Glutamatergic neuron (in vitro differentiated cells): Measurements from ENCODE around the gene CD19. TPM values are rescaled to one million over a fixed set of nuclear protein-coding genes. Genes with fewer than 3 reads are reported as not detected.
"Not testable (repeated sequence)": the region's sequence is repeated elsewhere in the genome, so short reads cannot be mapped to it uniquely, and the experiment has no call there.

Experiments used
- DNase-seq: peaks from one replicate; pipeline ENCODE4 v3.0.0; 2022
- H3K27ac Mint-ChIP-seq: one replicate; pipeline ENCODE4 v1.8.0; 2020; ENCODE audit warnings: mild to moderate bottlenecking, mixed read lengths, inconsistent platforms; ENCODE audit not compliant: unreplicated experiment
- H3K27me3 Mint-ChIP-seq: one replicate; pipeline ENCODE4 v1.8.0; 2020; ENCODE audit warnings: mild to moderate bottlenecking, moderate library complexity, mixed read lengths, inconsistent platforms; ENCODE audit not compliant: unreplicated experiment
- H3K36me3 Mint-ChIP-seq: one replicate; pipeline ENCODE4 v1.8.0; 2020; ENCODE audit warnings: mild to moderate bottlenecking, mixed read lengths, inconsistent platforms; ENCODE audit not compliant: unreplicated experiment
- H3K4me1 Mint-ChIP-seq: one replicate; pipeline ENCODE4 v1.8.0; 2020; ENCODE audit warnings: mild to moderate bottlenecking, low read depth, mixed read lengths, inconsistent platforms; ENCODE audit not compliant: unreplicated experiment
- H3K4me3 Mint-ChIP-seq: one replicate; pipeline ENCODE4 v1.8.0; 2020; ENCODE audit warnings: mild to moderate bottlenecking, mixed read lengths, inconsistent platforms; ENCODE audit not compliant: unreplicated experiment
- H3K9me3 Mint-ChIP-seq: one replicate; pipeline ENCODE4 v1.8.0; 2020; ENCODE audit warnings: mild to moderate bottlenecking, moderate library complexity, mixed read lengths, inconsistent platforms; ENCODE audit not compliant: unreplicated experiment
- total RNA-seq: library from RNA; stranded (reverse); fragmentation: NEBNext Ultra II Directional; extraction: Animal tissue kit (Norgen Biotek cat#: 25700); gene quantifications from one replicate; pipeline ENCODE4 v1.2.1, GENCODE V29; 2021; ENCODE audit not compliant: unreplicated experiment
- TF ChIP-seq, protein P1 (sequence below): fragments of 200-600 bp; sonication (generic); IDR thresholded peaks from one replicate; pipeline ENCODE4 v1.5.0; 2021; ENCODE audit not compliant: partially characterized antibody, unreplicated experiment

CD19 gene
- total RNA-seq, 1 donor from 2014 or later: 0.27 TPM

- Mint-ChIP-seq H3K27ac (no peak overlapping the region), H3K9me3 (peaks cover 3% of the 10 kb centered on the region), H3K4me3 (no peak overlapping the region), H3K4me1 (peaks cover 9% of the 10 kb centered on the region), H3K36me3 (no peaks in the 10 kb centered on the region), H3K27me3 (peaks cover 7% of the 10 kb centered on the region)
- DNase-seq: no peak
- TF ChIP-seq, protein P1, sequence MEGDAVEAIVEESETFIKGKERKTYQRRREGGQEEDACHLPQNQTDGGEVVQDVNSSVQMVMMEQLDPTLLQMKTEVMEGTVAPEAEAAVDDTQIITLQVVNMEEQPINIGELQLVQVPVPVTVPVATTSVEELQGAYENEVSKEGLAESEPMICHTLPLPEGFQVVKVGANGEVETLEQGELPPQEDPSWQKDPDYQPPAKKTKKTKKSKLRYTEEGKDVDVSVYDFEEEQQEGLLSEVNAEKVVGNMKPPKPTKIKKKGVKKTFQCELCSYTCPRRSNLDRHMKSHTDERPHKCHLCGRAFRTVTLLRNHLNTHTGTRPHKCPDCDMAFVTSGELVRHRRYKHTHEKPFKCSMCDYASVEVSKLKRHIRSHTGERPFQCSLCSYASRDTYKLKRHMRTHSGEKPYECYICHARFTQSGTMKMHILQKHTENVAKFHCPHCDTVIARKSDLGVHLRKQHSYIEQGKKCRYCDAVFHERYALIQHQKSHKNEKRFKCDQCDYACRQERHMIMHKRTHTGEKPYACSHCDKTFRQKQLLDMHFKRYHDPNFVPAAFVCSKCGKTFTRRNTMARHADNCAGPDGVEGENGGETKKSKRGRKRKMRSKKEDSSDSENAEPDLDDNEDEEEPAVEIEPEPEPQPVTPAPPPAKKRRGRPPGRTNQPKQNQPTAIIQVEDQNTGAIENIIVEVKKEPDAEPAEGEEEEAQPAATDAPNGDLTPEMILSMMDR: no peak
These were observed 3.6 kb downstream of the CD19 start for GRCh38 chr16:28935346-28935745.

GRCh38 chr16:28935924-28936783, 4.4 kb downstream of the CD19 start:
- Mint-ChIP-seq H3K27ac (no peak overlapping the region), H3K27me3 (peaks cover 7% of the 10 kb centered on the region), H3K4me1 (peaks cover 3% of the 10 kb centered on the region), H3K4me3 (no peak overlapping the region), H3K9me3 (peaks cover 3% of the 10 kb centered on the region), H3K36me3 (no peaks in the 10 kb centered on the region)
- TF ChIP-seq, protein P1: no peak
- DNase-seq: peak; percentile 43

GRCh38 chr16:28936784-28937155, 5.0 kb downstream of the CD19 start:
- DNase-seq: no peak
- Mint-ChIP-seq H3K27me3 (peaks cover 7% of the 10 kb centered on the region), H3K36me3 (no peaks in the 10 kb centered on the region), H3K9me3 (peaks cover 3% of the 10 kb centered on the region), H3K27ac (no peak overlapping the region), H3K4me3 (no peak overlapping the region), H3K4me1 (peaks cover 3% of the 10 kb centered on the region)
- TF ChIP-seq, protein P1: no peak

DNA sequence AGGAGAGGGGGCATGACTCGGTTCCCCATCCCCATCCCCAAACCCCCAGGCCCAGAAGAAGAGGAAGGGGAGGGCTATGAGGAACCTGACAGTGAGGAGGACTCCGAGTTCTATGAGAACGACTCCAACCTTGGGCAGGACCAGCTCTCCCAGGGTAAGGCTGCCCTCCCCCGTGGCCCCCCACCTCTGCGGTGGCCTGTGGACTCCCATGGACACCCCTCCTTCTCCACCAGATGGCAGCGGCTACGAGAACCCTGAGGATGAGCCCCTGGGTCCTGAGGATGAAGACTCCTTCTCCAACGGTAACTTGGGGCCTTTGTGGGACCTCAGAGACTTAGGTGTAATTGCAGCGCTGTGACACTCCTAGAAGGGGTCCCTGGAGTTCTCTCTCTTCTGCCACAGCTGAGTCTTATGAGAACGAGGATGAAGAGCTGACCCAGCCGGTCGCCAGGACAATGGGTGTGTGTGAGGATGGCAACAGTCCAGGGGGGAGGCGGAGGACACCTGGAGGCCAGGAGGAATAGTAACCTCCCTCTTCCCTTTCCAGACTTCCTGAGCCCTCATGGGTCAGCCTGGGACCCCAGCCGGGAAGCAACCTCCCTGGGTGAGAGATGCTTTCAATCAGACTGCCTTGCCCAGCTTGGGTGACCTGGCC, 5.6 kb downstream of the CD19 start:
- Mint-ChIP-seq H3K27ac (no peak overlapping the region), H3K27me3 (peaks cover 7% of the 10 kb centered on the region), H3K9me3 (peaks cover 3% of the 10 kb centered on the region), H3K4me1 (peaks cover 3% of the 10 kb centered on the region), H3K36me3 (no peaks in the 10 kb centered on the region), H3K4me3 (no peak overlapping the region)
- TF ChIP-seq, protein P1: no peak
- no peak for DNase-seq

DNA sequence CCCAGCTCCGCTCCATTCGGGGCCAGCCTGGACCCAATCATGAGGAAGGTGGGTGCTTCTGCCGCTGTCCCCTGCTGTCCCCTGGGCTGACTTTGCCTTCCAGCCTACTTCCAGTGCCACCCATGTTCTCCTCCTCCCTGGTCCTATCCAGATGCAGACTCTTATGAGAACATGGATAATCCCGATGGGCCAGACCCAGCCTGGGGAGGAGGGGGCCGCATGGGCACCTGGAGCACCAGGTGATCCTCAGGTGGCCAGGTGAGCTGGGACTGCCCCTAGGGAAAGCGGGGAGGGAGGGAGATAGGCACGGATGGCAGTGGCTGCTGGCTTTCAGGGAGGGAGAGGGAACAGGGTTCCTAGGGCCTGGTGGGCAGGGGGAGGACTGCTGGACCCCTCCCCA, 7.0 kb downstream of the CD19 start:
- Mint-ChIP-seq H3K36me3 (no peaks in the 10 kb centered on the region), H3K9me3 (peaks cover 3% of the 10 kb centered on the region), H3K27ac (no peak overlapping the region), H3K4me1 (peaks cover 2% of the 10 kb centered on the region), H3K27me3 (peaks cover 5% of the 10 kb centered on the region), H3K4me3 (no peak overlapping the region)
- TF ChIP-seq, protein P1: no peak
- DNase-seq: no peak

DNA sequence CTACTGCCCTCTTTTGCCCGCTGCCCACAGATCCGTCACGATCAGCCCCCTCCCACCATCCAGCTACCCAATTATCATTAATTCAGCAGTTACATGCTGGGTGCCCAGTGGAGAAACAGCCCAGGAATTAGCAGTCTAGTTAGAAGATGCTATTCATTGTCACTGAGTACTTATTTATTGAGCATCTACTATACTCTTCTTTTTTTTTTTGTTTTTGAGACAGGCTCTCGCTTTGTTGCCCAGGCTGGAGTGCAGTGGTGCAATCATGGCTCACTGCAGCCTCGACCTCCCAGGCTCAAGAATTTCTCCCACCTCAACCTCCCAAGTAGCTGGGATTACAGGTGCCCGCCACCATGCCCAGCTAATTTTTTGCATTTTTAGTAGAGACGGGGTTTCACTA, 8.1 kb downstream of the CD19 start:
- not testable (repeated sequence) for H3K27ac Mint-ChIP-seq, DNase-seq, H3K9me3 Mint-ChIP-seq, H3K4me3 Mint-ChIP-seq, H3K4me1 Mint-ChIP-seq, H3K36me3 Mint-ChIP-seq, H3K27me3 Mint-ChIP-seq
